Adrenal gland (tissue), 5 donors: ENCODE data around the gene GTF2H1.

ENCODE experiments used
- CTCF ChIP-seq, 6 experiments: fragments of 450-650 bp in 4 of 6; fragments of 200-600 bp in 2 of 6; sonication (generic) in 1 of 6; IDR thresholded peaks; 1 replicate in 5 of 6; 2 replicates in 1 of 6; pipeline versions ENCODE4 v1.5.1 to v1.8.0; 2016 to 2021; ENCODE audit warnings: antibody characterized with exemption in 6 of 6, mild to moderate bottlenecking in 2 of 6, moderate library complexity in 1 of 6
- POLR2A ChIP-seq, 2 donors: fragments of 450-650 bp; IDR thresholded peaks; one replicate each; pipeline ENCODE4 v1.6.1; 2017; ENCODE audit warnings: antibody characterized with exemption in 2 of 2, mild to moderate bottlenecking in 2 of 2, moderate library complexity in 1 of 2
- donor health status: DM: no; HTN: no; CAD: no.

DNA sequence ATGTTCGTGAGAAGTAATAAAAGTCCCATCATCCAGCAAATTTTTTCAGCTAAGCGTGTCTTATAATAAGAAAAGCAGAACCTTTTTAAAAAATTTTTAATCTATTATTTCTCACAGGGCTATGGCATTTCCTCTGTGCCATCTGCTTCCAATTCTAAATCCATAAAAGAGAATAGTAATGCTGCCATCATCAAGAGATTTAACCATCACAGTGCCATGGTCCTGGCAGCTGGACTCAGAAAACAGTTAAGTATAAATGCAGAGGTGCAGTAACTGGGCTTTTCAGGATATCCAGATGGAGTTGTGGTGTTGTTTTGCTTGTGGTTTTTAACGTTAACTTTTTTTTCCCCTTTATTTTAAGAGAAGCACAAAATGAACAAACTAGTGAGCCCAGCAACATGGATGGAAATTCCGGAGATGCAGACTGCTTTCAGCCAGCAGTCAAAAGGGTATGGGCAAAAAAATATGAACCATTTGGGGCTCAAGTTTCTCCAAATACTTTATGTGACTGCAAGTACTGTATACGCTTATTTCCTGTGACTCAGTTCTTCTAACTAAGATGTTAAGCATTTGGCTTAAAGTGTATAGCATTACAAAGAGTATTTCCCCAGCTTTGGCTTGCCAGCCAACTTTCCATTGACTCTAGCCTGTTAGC lies 25.2 kb downstream of the GTF2H1 start:
- TF ChIP-seq CTCF (IDR thresholded peaks at IDR 0.05) (no peak), POLR2A (IDR thresholded peaks at IDR 0.05) (no peak)
